Stimulated activated naive CD8-positive, alpha-beta T cell treated with anti-CD3 and anti-CD28 coated beads, Interleukin-15, amount 100 ng/mL, for 72 hours (primary cell): ENCODE measurements around the gene ORMDL3.

Experiments used
- ATAC-seq: fragments of 150-1000 bp; cut with Tn5 transposase; 2 replicates; pipeline ENCODE4 v1.10.0; 2021; ENCODE audit warnings: mild to moderate bottlenecking, moderate library complexity
- DNase-seq, 2 donors: peaks; one replicate each; pipeline ENCODE4 v3.0.0; 2021 to 2022
- H3K27ac Mint-ChIP-seq, 2 donors: one replicate each; pipeline ENCODE4 v1.8.0; 2022; ENCODE audit warnings: mild to moderate bottlenecking in 2 of 2, mixed read lengths in 2 of 2, moderate library complexity in 2 of 2
- H3K27me3 Mint-ChIP-seq: one replicate; pipeline ENCODE4 v1.8.0; 2022; ENCODE audit warnings: mixed read lengths
- H3K4me1 Mint-ChIP-seq: one replicate; pipeline ENCODE4 v1.8.0; 2022; ENCODE audit warnings: mild to moderate bottlenecking, mixed read lengths
- H3K4me3 Mint-ChIP-seq, 2 donors: one replicate each; pipeline ENCODE4 v1.8.0; 2022; ENCODE audit warnings: mild to moderate bottlenecking in 2 of 2, mixed read lengths in 2 of 2, moderate library complexity in 1 of 2
- H3K9me3 Mint-ChIP-seq, 2 donors: one replicate each; pipeline ENCODE4 v1.8.0; 2022; ENCODE audit warnings: mixed read lengths in 2 of 2

The ORMDL3 gene

GRCh38 chr17:39927101-39927928 is at the start of gene ORMDL3, which contains the start of gene LRRC3C:
ORMDL3 (minus strand) TSS chr17:39927601; CDS start chr17:39924203, 3,398 bp downstream.
LRRC3C (plus strand) TSS chr17:39927732; CDS start chr17:39941524, 13,792 bp downstream.
- Mint-ChIP-seq H3K4me3 (peak within 1 kb of the TSS; percentile 98), H3K9me3 (no peaks in the 10 kb centered on the region), H3K27me3 (no peaks in the 10 kb centered on the region), H3K4me1 (peaks cover 64% of the 10 kb centered on the region), H3K27ac (peak within 1 kb of the TSS; percentile 97 to 98)
- DNase-seq (peak; percentile 92), ATAC-seq (peak; percentile 86)

DNA sequence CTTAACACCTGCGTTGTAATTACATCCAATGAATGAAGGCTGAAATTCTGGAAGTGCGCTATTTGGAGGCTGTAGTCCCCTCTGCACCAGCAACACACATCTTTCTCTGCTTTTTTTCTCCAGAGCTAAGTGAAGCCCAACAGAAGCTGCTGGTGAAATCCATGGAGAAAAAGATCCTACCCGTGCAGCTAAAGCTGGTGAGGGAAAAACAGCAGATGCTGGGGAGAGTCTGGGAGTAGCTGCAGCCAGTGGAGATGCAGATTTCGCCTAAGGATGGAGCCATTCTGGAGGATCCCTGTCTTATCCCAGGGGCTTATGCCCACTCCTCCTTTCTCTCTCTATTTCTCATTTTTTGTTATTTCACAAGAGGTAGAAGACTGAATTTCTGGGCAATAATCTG is 48.4 kb upstream of the ORMDL3 start:
- Mint-ChIP-seq H3K4me1 (peaks cover 14% of the 10 kb centered on the region), H3K27ac (no peak overlapping the region), H3K4me3 (no peak overlapping the region), H3K27me3 (peaks cover 8% of the 10 kb centered on the region), H3K9me3 (no peaks in the 10 kb centered on the region)
- ATAC-seq = no peak
- DNase-seq = no peak

DNA sequence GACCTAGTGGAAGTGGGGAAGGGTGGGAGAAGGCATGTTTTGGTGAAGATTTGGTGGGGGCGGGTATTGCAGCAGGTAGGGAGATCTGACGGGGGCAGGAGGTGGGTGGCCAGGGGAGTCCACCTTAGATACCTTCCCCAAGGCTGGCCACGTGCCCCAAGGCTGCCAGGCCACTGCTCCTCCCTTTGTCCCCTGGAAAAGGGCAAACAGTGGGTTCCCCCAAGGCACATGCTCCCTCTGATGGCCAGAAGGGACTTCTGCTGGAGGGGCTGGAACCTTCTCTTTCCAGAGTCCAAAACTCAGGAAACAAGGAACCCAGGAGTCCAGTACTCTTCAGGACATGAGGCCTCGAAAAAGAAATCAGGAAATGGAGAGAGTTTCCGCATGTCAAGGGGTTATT is 47.0 kb upstream of the ORMDL3 start:
- no peaks in the 10 kb centered on the region for H3K9me3 Mint-ChIP-seq
- H3K27me3 Mint-ChIP-seq = peaks cover 5% of the 10 kb centered on the region
- ATAC-seq (no peak), DNase-seq (no peak)
- H3K4me3 Mint-ChIP-seq = no peak overlapping the region
- H3K4me1 Mint-ChIP-seq = peaks cover 5% of the 10 kb centered on the region
- H3K27ac Mint-ChIP-seq = no peak overlapping the region

DNA sequence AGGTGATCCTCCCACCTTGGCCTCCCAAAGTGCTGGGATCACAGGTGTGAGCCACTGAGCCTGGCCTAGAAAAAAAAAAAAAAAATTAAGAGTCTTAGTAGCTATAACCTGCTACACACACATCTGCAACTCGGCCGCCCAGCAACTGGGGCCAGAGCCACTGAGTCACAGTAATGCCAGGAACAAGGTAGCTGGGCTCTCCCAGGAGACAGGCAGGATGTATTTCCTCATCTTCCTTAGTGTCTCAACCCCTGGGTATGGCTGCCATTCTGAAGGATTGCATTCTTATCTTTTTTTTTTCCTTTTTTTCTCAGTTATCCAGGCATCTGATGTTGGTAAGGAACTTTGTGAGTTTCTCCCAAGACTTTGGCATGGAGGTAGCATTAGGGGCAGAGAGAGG is 46.1 kb upstream of the ORMDL3 start:
- Mint-ChIP-seq H3K27me3 (no peaks in the 10 kb centered on the region), H3K4me1 (no peaks in the 10 kb centered on the region), H3K27ac (no peak overlapping the region), H3K4me3 (no peak overlapping the region), H3K9me3 (no peaks in the 10 kb centered on the region)
- ATAC-seq (no peak), DNase-seq (no peak)

- no peak overlapping the region for H3K27ac Mint-ChIP-seq
- DNase-seq (no peak), ATAC-seq (no peak)
- H3K9me3 Mint-ChIP-seq = no peaks in the 10 kb centered on the region
- no peaks in the 10 kb centered on the region for H3K27me3 Mint-ChIP-seq
- H3K4me1 Mint-ChIP-seq = no peaks in the 10 kb centered on the region
- H3K4me3 Mint-ChIP-seq = no peak overlapping the region
These were observed 44.9 kb upstream of the ORMDL3 start for GRCh38 chr17:39972271-39972670.

- H3K27me3 Mint-ChIP-seq = no peaks in the 10 kb centered on the region
- DNase-seq (no peak), ATAC-seq (no peak)
- H3K4me3 Mint-ChIP-seq = no peak overlapping the region
- no peaks in the 10 kb centered on the region for H3K9me3 Mint-ChIP-seq
- H3K27ac Mint-ChIP-seq = no peak overlapping the region
- no peaks in the 10 kb centered on the region for H3K4me1 Mint-ChIP-seq
These were observed 43.7 kb upstream of the ORMDL3 start for GRCh38 chr17:39971076-39971603.

- DNase-seq (no peak), ATAC-seq (no peak)
- no peaks in the 10 kb centered on the region for H3K4me1 Mint-ChIP-seq
- no peak overlapping the region for H3K27ac Mint-ChIP-seq
- H3K27me3 Mint-ChIP-seq = no peaks in the 10 kb centered on the region
- no peak overlapping the region for H3K4me3 Mint-ChIP-seq
- H3K9me3 Mint-ChIP-seq = no peaks in the 10 kb centered on the region
These were observed 42.8 kb upstream of the ORMDL3 start for GRCh38 chr17:39970157-39970692.

GRCh38 chr17:39969375-39969774 is 42.0 kb upstream of the ORMDL3 start:
- H3K4me3 Mint-ChIP-seq = no peak overlapping the region
- ATAC-seq (no peak), DNase-seq (no peak)
- H3K27ac Mint-ChIP-seq = no peak overlapping the region
- H3K9me3 Mint-ChIP-seq = no peaks in the 10 kb centered on the region
- H3K4me1 Mint-ChIP-seq = no peaks in the 10 kb centered on the region
- H3K27me3 Mint-ChIP-seq = no peaks in the 10 kb centered on the region

- no peaks in the 10 kb centered on the region for H3K27me3 Mint-ChIP-seq
- H3K4me1 Mint-ChIP-seq = peaks cover 5% of the 10 kb centered on the region
- no peak overlapping the region for H3K27ac Mint-ChIP-seq
- H3K4me3 Mint-ChIP-seq = no peak overlapping the region
- H3K9me3 Mint-ChIP-seq = no peaks in the 10 kb centered on the region
- ATAC-seq = no peak
- DNase-seq = no peak
These were observed 41.4 kb upstream of the ORMDL3 start for GRCh38 chr17:39968761-39969160.

DNA sequence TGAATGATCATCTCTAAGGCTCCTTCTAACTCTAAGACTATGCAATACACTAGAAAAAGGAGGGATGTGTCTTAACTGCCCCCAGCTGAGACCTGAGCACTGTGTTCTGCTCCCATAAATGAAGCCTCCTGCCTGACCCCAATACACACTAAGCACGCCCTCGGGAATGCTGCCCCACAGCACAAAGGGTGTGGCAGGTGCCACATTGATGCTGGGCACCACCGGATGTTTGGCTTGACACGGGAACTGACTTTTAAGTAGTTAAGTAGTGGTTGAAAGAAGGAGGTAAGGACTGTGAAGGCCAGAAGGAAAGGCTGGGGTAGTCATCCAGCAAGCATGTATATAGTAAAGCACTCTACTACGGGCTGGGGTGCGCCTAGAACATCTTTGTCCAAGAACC is 39.4 kb upstream of the ORMDL3 start:
- ATAC-seq (no peak), DNase-seq (no peak)
- peaks cover 22% of the 10 kb centered on the region for H3K4me1 Mint-ChIP-seq
- H3K9me3 Mint-ChIP-seq = no peaks in the 10 kb centered on the region
- H3K27me3 Mint-ChIP-seq = no peaks in the 10 kb centered on the region
- no peak overlapping the region for H3K4me3 Mint-ChIP-seq
- H3K27ac Mint-ChIP-seq = no peak overlapping the region

GRCh38 chr17:39965017-39965699 is 37.8 kb upstream of the ORMDL3 start:
- H3K9me3 Mint-ChIP-seq = no peaks in the 10 kb centered on the region
- ATAC-seq (no peak), DNase-seq (no peak)
- peaks cover 27% of the 10 kb centered on the region for H3K4me1 Mint-ChIP-seq
- no peaks in the 10 kb centered on the region for H3K27me3 Mint-ChIP-seq
- H3K4me3 Mint-ChIP-seq = no peak overlapping the region
- no peak overlapping the region for H3K27ac Mint-ChIP-seq

GRCh38 chr17:39963829-39964228 is 36.4 kb upstream of the ORMDL3 start:
- peak overlapping the region in 1 of 2 donors; percentile 0 for H3K4me3 Mint-ChIP-seq
- no peaks in the 10 kb centered on the region for H3K9me3 Mint-ChIP-seq
- DNase-seq (no peak), ATAC-seq (peak; percentile 56)
- no peaks in the 10 kb centered on the region for H3K27me3 Mint-ChIP-seq
- H3K27ac Mint-ChIP-seq = peak overlapping the region in 1 of 2 donors; percentile 85
- peaks cover 33% of the 10 kb centered on the region for H3K4me1 Mint-ChIP-seq

GRCh38 chr17:39962642-39963220 is 35.3 kb upstream of the ORMDL3 start, which contains the start of gene GSDMA:
GSDMA (plus strand) TSS chr17:39963004; CDS start chr17:39965688, 2,684 bp downstream.
- no peak for ATAC-seq
- H3K9me3 Mint-ChIP-seq = no peaks in the 10 kb centered on the region
- H3K27me3 Mint-ChIP-seq = no peaks in the 10 kb centered on the region
- H3K4me3 Mint-ChIP-seq = peak within 1 kb of the TSS; percentile 36 to 75
- peak within 1 kb of the TSS; percentile 85 to 87 for H3K27ac Mint-ChIP-seq
- no peak for DNase-seq
- H3K4me1 Mint-ChIP-seq = peaks cover 39% of the 10 kb centered on the region

DNA sequence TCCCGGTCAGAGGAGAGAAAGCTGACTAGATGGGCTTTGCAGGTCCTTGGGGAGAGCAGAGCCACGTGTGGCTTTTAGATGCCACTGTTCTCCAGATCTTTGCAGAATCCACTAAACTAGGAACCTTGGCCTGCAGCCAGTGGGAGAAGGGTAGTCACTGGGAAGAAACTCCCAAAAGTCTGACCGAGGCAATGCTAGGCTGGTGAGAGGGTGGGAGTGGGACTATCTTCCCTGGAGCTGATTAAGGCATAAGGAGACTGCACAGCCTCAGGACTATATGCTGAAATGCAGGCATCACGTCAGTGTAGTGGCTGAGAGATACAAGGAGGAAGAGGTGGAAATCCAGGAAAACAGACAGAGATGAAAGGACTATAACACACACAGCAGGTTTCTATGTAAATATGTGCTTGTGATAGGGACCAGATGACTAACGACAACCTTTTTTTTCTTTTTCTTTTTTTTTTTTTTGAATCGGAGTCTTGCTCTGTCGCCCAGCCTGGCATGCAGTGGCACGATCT is 33.2 kb upstream of the ORMDL3 start:
- Mint-ChIP-seq H3K4me1 (peaks cover 39% of the 10 kb centered on the region), H3K4me3 (no peak overlapping the region), H3K27ac (no peak overlapping the region), H3K9me3 (no peaks in the 10 kb centered on the region), H3K27me3 (no peaks in the 10 kb centered on the region)
- no peak for ATAC-seq
- DNase-seq = no peak

- no peak overlapping the region for H3K4me3 Mint-ChIP-seq
- H3K9me3 Mint-ChIP-seq = no peaks in the 10 kb centered on the region
- peaks cover 30% of the 10 kb centered on the region for H3K4me1 Mint-ChIP-seq
- H3K27ac Mint-ChIP-seq = no peak overlapping the region
- DNase-seq (no peak), ATAC-seq (no peak)
- no peaks in the 10 kb centered on the region for H3K27me3 Mint-ChIP-seq
These were observed 28.4 kb upstream of the ORMDL3 start for GRCh38 chr17:39955726-39956225.
